ENCODE results near the gene FBXL7. TPM values are rescaled to one million over a fixed set of nuclear protein-coding genes. Genes with fewer than 3 reads are reported as not detected.

FBXL7 gene
- total RNA-seq, 1 donor from 2014 or later, result 12.3 TPM

DNA sequence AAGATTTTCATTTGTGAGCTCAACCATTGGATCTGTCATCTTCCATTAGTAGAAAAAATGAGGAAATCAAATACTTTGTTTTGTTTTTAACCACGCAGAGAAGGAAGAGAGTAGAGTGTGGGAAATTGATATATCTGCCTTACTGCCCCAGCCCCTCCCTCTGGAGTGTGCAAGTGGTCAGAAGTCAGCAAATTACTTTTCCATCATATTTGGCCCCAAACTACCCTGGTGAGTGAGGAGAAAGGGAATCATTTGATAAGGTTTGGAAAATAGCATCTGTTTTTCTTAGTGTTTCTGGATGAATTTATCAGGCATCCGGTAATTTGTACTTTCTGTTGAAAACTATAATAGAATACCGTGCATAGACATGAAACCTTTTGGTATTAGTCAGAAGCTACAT is 352.2 kb downstream of the FBXL7 start:
- Mint-ChIP-seq H3K36me3 (no peaks in the 10 kb centered on the region), H3K27me3 (ENCODE audit: insufficient read depth, low read depth) (no peaks in the 10 kb centered on the region), H3K4me3 (no peak overlapping the region), H3K9me3 (peaks cover 10% of the 10 kb centered on the region), H3K4me1 (no peaks in the 10 kb centered on the region), H3K27ac (no peak overlapping the region)
- Histone ChIP-seq H3F3A (ENCODE audit: low read depth) (no peaks in the 10 kb centered on the region), H3K9me3 (ENCODE audit: low read depth) (no peaks in the 10 kb centered on the region), H3K27ac (no peak overlapping the region), H3K79me2 (ENCODE audit: low read depth) (no peaks in the 10 kb centered on the region), H2AFZ (replicated peaks) (no peak overlapping the region), H3K4me2 (no peak overlapping the region), H3K9ac (no peak overlapping the region), H3K4me3 (no peak overlapping the region), H4K20me1 (ENCODE audit: low read depth) (no peaks in the 10 kb centered on the region), H3K36me3 (no peaks in the 10 kb centered on the region), H3K27me3 (no peaks in the 10 kb centered on the region), H3K4me1 (no peaks in the 10 kb centered on the region)
- TF ChIP-seq EZH2 (IDR thresholded peaks at IDR 0.05), result no peak
- TF ChIP-seq, protein P1, sequence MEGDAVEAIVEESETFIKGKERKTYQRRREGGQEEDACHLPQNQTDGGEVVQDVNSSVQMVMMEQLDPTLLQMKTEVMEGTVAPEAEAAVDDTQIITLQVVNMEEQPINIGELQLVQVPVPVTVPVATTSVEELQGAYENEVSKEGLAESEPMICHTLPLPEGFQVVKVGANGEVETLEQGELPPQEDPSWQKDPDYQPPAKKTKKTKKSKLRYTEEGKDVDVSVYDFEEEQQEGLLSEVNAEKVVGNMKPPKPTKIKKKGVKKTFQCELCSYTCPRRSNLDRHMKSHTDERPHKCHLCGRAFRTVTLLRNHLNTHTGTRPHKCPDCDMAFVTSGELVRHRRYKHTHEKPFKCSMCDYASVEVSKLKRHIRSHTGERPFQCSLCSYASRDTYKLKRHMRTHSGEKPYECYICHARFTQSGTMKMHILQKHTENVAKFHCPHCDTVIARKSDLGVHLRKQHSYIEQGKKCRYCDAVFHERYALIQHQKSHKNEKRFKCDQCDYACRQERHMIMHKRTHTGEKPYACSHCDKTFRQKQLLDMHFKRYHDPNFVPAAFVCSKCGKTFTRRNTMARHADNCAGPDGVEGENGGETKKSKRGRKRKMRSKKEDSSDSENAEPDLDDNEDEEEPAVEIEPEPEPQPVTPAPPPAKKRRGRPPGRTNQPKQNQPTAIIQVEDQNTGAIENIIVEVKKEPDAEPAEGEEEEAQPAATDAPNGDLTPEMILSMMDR (IDR thresholded peaks at IDR 0.05), result no peak
- no peak for TF ChIP-seq EZH2phosphoT487 (IDR thresholded peaks at IDR 0.05)
- DNase-seq (ENCODE audit: low spot score), result no peak

DNA sequence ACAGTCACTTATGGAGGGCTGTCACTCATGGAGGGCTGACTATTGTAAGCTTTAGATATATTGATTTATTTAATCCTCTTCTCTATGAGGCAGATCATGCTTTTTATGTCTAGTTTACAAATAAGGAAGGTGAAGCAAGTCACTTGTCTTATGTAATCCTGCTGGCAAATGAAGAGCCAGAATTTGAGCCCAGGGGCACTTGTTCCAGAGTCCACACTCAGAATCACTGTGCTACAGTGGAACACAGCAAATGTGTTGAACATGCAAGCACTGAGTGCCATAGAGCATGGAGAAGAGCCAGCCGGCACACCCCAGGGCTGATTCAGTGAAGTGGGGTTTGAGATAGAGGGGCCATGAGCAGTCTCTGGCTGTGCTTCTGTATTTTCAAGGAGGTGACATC is 353.0 kb downstream of the FBXL7 start:
- Histone ChIP-seq H2AFZ (replicated peaks) (no peak overlapping the region), H3K27ac (no peak overlapping the region), H4K20me1 (ENCODE audit: low read depth) (no peaks in the 10 kb centered on the region), H3K9me3 (ENCODE audit: low read depth) (no peaks in the 10 kb centered on the region), H3K79me2 (ENCODE audit: low read depth) (no peaks in the 10 kb centered on the region), H3K9ac (no peak overlapping the region), H3K4me2 (no peak overlapping the region), H3K4me3 (no peak overlapping the region), H3K36me3 (no peaks in the 10 kb centered on the region), H3F3A (ENCODE audit: low read depth) (no peaks in the 10 kb centered on the region), H3K27me3 (no peaks in the 10 kb centered on the region), H3K4me1 (no peaks in the 10 kb centered on the region)
- Mint-ChIP-seq H3K36me3 (no peaks in the 10 kb centered on the region), H3K27ac (no peak overlapping the region), H3K27me3 (ENCODE audit: insufficient read depth, low read depth) (no peaks in the 10 kb centered on the region), H3K9me3 (peaks cover 5% of the 10 kb centered on the region), H3K4me1 (no peaks in the 10 kb centered on the region), H3K4me3 (no peak overlapping the region)
- DNase-seq (ENCODE audit: low spot score), result no peak
- TF ChIP-seq EZH2 (IDR thresholded peaks at IDR 0.05) (no peak), EZH2phosphoT487 (IDR thresholded peaks at IDR 0.05) (no peak)
- TF ChIP-seq, protein P1 (IDR thresholded peaks at IDR 0.05), result no peak

DNA sequence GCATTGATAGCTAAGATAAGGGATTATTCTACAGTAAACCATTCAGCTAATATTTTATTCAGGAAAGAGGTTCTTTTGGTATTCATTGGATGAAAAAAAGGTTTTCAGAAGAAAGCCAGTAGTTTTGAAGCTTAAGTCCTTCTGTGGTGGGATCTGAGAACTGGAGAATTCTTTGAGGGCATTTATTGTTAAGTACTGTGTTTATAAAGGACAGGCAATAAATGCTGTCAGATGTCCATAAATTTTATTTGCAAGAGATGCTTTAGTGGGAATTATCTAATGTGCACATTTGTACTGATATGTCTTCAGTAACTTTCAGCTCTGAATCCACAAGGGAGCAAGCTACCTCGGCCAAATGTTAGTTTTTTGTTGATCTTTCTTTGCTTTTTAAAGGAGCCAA is 358.3 kb downstream of the FBXL7 start:
- Histone ChIP-seq H3K4me2 (no peak overlapping the region), H3K4me3 (no peak overlapping the region), H2AFZ (replicated peaks) (no peak overlapping the region), H3K27me3 (no peaks in the 10 kb centered on the region), H3F3A (ENCODE audit: low read depth) (no peaks in the 10 kb centered on the region), H3K9ac (no peak overlapping the region), H3K4me1 (no peaks in the 10 kb centered on the region), H3K36me3 (no peaks in the 10 kb centered on the region), H3K9me3 (ENCODE audit: low read depth) (no peaks in the 10 kb centered on the region), H3K79me2 (ENCODE audit: low read depth) (no peaks in the 10 kb centered on the region), H4K20me1 (ENCODE audit: low read depth) (no peaks in the 10 kb centered on the region), H3K27ac (no peak overlapping the region)
- H3K9me3 Mint-ChIP-seq, result peaks cover 5% of the 10 kb centered on the region
- no peak overlapping the region for H3K4me3 Mint-ChIP-seq
- no peaks in the 10 kb centered on the region for H3K4me1 Mint-ChIP-seq
- TF ChIP-seq EZH2phosphoT487 (IDR thresholded peaks at IDR 0.05) (no peak), EZH2 (IDR thresholded peaks at IDR 0.05) (no peak)
- TF ChIP-seq, protein P1 (IDR thresholded peaks at IDR 0.05), result no peak
- DNase-seq (ENCODE audit: low spot score), result no peak
- H3K27ac Mint-ChIP-seq, result no peak overlapping the region
- H3K27me3 Mint-ChIP-seq (ENCODE audit: insufficient read depth, low read depth), result no peaks in the 10 kb centered on the region
- peaks cover 2% of the 10 kb centered on the region for H3K36me3 Mint-ChIP-seq
